NK-92 (cell line): ENCODE data around the gene ODF4.

Experiments
- DNase-seq: peaks from one replicate; lab custom pipeline; 2025; ENCODE audit not compliant: unreplicated experiment; lab: John Stamatoyannopoulos, UW

ODF4 gene, protein sequence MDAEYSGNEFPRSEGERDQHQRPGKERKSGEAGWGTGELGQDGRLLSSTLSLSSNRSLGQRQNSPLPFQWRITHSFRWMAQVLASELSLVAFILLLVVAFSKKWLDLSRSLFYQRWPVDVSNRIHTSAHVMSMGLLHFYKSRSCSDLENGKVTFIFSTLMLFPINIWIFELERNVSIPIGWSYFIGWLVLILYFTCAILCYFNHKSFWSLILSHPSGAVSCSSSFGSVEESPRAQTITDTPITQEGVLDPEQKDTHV

DNA sequence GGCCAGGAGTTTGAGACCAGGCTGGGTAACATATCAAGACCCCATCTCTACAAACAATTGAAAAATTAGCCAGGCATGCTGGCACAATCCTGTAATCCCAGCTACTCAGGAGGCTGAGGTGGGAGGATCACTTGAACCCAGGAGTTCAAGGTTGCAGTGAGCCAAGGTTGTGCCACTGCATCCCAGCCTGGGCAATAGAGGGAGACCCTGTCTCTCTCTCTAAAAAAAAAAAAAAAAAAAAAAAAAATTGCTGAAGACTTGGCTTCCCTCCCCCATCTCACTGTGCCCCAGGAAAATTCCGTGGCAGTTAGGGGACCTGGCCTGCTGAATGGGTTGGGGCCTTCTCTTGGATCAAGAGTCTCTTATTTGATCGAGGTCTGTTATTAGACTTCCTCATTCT is at the start of gene ODF4:
ODF4 (plus strand) TSS at position 301 of the 400 bp plus-strand sequence. CDS start 212 bp downstream, outside the sequence.
- DNase-seq = no peak

DNA sequence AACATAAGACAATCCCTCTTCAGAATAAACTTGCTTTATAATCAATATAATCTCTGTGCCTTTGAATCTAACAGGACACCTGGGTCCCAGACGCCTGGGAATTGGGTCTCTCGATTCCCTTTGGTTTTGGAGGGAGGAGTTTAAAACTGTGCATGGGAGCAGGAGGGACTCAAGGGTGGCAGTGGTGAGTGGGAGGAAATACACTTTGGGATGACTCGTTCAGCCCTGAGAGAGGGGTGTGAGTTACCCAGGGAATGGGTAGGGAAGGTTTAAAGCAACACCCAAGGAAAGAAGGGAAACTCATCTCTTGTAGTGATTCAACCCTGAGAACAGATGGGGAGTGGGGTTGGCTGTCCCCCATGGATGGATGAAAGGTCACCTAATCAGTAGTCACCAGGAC is 49.6 kb upstream of the ODF4 start:
- DNase-seq = no peak

DNA sequence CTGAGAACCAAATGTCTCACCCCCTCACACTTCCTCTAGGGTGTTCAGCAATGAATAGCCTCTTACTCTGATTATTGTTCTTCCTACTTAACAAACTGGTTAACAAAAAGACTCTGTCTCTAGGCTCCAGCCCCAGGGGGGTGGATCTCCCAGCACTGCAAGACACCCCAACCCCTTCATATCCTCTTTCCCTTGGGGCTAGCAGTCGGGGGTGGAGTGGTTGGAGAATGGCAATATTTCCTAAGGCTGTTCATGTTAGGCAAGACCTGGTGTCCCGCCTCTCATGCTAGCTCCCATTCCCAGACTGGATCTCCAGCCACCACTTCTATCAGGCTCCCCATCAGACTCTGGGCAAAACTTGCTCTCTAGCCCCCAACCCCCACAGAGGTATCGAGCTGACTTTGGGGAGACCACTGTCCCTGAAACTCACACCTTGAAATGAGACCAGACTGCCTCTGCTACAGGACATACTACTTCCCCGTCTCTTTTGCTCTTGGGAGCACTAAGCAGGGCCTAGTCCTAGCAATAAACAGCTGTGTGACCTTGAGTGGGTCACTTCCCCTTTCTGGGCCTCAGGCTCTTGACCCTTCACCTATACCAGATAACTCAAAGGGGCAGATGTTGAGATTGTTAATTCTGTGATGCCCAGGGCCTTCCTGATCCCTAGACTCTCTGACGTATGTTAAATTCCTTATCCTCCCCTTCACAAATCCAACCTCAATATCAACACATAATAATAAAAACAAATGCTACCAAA is 46.8 kb upstream of the ODF4 start:
- no peak for DNase-seq

GRCh38 chr17:8294361-8294760 is 45.3 kb upstream of the ODF4 start:
- DNase-seq = no peak

DNA sequence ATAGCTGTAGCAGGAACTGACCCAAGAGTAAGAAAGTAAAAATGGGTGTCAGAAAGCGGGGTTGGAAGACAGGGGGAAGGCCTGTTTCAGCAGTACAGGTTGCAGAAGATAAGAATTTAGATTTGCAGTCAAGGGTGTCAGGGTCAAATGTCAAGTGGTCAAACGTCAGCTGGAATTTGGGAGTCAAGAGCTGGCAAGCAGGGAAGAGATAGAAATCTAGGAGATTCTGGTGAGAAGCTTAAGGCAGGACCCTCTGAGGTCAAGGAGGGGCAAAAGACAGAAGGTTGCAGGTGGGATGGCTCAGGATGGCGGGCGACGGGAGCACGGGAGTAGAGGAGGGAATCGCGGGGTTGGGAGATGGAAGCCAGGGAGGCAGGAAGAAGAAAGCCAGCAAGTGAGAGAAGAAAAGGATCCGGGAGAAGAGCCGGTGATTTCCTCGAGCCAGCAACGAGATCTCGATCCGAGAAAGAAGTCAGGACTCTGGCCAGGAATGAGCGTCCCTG is 44.8 kb upstream of the ODF4 start:
- DNase-seq = no peak

DNA sequence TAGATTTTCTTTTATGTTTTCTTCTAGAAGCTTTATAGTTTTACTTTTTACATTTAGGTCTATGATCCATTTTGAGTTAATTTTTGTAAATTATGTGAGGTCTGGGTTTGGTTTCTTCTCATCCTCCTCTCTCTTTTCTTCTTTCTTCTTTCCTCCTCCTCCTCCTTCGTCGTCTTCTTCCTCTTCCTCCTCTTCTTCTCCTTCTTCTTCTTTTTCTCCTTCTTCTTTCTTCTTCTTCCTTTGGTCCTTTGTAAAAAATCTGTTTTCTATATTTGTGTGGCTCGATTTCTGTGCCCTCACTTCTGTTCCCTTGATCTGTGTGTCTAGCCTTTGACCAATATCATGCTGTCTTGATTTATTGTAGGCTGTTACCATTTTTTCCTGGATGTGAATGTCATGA is 39.4 kb upstream of the ODF4 start:
- no peak for DNase-seq

DNA sequence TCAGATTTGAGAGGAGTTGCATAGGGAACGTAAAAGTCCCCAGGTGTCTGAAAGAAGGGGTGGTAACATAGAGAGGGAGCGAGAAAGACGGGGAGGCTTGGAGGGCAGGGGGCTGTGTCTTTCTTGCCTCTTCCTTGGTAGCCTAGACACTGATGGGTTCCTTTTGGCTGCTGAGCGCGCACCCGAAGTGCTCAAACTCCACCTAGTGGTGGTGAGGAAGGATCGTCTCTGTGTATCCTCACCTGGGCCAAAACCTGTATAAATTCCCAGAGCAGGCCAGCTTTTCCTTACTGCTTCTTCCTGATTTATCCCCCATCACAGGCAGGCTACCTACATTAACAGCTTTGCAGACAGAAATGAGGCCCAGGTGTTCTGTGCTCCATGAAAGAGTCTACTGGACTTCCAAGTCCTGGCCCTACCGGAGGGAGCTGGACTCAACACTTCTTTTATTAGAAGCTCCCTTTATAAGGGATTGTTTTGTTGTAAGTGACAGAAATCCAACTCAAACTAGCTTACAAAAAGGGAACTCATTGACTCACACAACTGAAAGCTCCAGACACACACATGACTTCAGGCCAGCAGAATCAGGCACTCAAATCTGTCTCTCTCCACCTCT is 38.9 kb upstream of the ODF4 start:
- DNase-seq = no peak

DNA sequence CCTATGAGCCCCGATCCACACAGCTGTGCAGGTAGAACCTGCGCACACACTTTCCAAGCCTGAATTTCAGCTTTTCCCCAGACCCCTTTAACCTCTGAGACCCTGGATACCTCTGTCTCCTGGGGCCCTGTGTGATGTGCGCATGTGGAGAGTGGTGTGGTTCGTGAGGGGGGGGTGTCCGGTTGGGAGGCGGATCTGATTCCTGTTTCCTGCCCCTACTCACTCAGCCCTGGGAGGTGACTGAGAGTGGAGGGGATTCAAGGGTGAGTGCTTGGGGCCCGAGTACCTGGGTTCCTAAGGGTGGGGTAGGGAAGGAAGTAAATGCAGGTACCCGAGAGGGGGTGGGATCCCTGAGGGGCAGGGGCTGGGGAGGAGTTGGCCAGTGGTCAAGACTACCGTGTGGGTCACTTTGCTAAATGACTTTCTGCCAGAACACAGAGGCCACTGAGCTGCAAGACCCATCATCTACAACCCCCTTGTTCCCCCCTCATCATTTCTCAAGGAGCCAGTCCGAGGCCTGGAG is 29.0 kb upstream of the ODF4 start:
- DNase-seq = no peak

DNA sequence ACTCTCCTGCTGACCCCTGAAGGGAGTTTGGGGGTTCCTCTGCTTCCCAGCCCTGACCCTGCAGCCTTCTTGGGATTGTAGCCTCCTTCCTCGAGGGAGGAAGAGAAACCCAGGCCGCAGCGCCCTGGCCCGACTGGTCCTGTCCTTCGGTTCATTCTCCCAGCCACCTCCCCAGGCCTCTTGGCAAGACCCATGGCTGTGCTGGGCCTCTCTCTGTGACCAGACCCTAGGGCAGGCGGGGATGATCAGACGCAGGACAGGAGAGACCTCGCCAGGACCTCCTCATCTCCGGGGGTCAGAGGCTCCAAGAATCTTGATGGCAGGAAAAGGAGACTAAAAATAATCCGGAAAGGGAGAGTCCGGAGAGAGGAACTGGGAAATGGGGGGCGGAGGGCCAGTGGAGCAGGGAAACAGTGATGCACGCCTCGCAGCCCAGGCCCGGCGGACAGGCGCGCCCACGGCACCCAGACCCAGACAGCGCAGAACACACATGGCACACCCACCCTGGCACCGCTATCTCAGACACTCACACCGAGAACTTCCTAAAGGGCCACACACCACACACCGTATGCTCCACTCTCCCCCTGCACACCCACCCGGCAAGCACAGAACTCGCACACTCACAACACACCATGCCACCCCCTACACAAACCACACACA is 28.4 kb upstream of the ODF4 start:
- no peak for DNase-seq

GRCh38 chr17:8312251-8312650 is 27.4 kb upstream of the ODF4 start:
- DNase-seq = no peak

- no peak for DNase-seq
Measured at GRCh38 chr17:8312726-8313600, 26.7 kb upstream of the ODF4 start.

- no peak for DNase-seq
Measured at GRCh38 chr17:8314797-8315763, 24.6 kb upstream of the ODF4 start.

GRCh38 chr17:8315764-8316217 is 23.8 kb upstream of the ODF4 start:
- no peak for DNase-seq

- no peak for DNase-seq
Measured at GRCh38 chr17:8318010-8318935, 21.4 kb upstream of the ODF4 start.

- DNase-seq = no peak
Measured at GRCh38 chr17:8320262-8320661, 19.4 kb upstream of the ODF4 start.

- DNase-seq = no peak
Measured at GRCh38 chr17:8320990-8321389, 18.6 kb upstream of the ODF4 start.

DNA sequence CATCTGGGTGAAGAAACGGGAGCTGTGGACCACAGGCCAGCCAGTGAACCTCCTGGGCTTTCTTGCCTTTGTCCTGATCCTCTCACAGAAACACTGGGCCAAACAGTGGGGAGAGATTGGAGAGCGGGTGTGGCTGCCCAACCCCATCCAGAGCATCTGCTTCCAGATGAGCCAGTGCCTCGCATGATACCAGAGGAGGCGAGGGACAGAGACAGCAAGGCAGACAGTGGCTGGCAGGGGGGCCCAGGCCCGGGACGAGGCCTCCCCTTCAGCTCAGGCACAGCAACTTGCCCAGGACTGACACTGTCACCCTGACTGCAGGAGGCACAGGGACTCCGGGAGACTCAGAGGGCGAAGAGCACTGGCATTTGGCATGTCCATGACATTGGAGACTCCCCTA is 17.6 kb upstream of the ODF4 start:
- DNase-seq = no peak

GRCh38 chr17:8324132-8324531 is 15.5 kb upstream of the ODF4 start:
- DNase-seq = no peak
